Keratinocyte (primary cell): Measurements from ENCODE around the gene GIMAP4.

Source experiments
- CTCF ChIP-seq, 3 experiments: IDR thresholded peaks in 1 of 3; conservative IDR thresholded peaks in 1 of 3; optimal IDR thresholded peaks in 1 of 3; 2 replicates in 2 of 3; 3 replicates in 1 of 3; pipeline versions ENCODE3 to v1.5.1; 2011; ENCODE audit warnings: low read length in 3 of 3, mild to moderate bottlenecking in 3 of 3, moderate library complexity in 2 of 3, control low read depth in 1 of 3, inconsistent platforms in 1 of 3; ENCODE audit not compliant: insufficient read depth in 2 of 3; ENCODE audit errors: extremely low read depth in 1 of 3
- EZH2 ChIP-seq: IDR thresholded peaks from one replicate; pipeline ENCODE4 v1.6.1; 2012; ENCODE audit warnings: inconsistent platforms, mild to moderate bottlenecking, low read length, moderate library complexity

DNA sequence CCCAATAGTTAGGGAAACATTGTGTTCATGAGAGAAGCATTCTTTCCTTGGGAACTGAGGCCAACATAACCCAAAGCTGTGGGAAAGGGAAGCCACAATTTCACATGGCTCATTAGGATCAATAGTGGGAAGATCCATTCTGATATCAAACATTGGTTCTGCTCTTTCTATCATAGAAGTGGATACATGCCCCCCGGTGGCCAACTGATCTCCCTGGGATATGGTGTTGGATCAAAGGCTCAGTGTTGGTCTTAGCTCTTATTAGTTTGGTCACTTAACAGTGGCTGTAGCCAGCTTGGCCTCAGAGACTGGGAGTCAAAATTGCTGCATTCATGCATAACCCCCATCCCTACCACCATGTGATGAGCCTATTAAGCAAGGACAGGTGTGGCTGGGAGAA, 6.7 kb upstream of the GIMAP4 start:
- TF ChIP-seq CTCF (optimal IDR thresholded peaks at IDR 0.05 in 1 of 3, IDR thresholded peaks at IDR 0.05 in 1 of 3, conservative IDR thresholded peaks at IDR 0.05 in 1 of 3; ENCODE audit: extremely low read depth in 1 of 3, insufficient read depth in 2 of 3, low read length in 3 of 3) (no peak), EZH2 (no peak)
